GM19328 (cell line): ENCODE measurements around the gene CAV3.
"Not testable (repeated sequence)": the region's sequence is repeated elsewhere in the genome, so short reads cannot be mapped to it uniquely, and the experiment has no call there.

Experiments
- ATAC-seq: cut with Tn5 transposase; IDR thresholded peaks from one replicate; pipeline ENCODE4 v1.9.1; 2021; ENCODE audit warnings: mild to moderate bottlenecking, moderate library complexity; ENCODE audit not compliant: unreplicated experiment

Gene CAV3

GRCh38 chr3:8733332-8734094, at the start of gene CAV3:
CAV3 (plus strand) TSS chr3:8733802; CDS start chr3:8733877, 75 bp downstream.
- no peak for ATAC-seq

- not testable (repeated sequence) for ATAC-seq
These were observed 48.6 kb upstream of the CAV3 start for GRCh38 chr3:8684992-8685391.

GRCh38 chr3:8691295-8691694, 42.3 kb upstream of the CAV3 start:
- ATAC-seq, result not testable (repeated sequence)

DNA sequence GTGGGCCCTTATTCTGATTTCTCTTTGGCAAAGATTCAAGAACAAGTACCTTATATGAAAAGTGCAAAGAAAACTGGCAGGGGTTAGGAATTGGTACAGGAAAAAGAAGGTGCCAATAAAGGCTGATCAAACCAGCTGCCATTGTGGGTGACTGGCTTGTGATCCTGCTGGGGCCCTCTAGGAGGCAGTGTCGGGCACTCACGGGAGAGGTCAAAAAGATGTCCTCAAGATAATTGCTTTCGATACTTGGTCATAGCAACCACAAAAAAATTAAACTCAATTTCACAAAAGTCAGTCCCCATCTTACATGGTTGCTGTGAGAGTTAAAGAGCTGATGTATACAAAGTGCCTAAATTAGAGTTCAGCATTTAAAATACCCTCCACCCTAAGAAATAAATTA, 31.0 kb upstream of the CAV3 start:
- ATAC-seq, result no peak

- ATAC-seq, result no peak
These were observed 28.0 kb upstream of the CAV3 start for GRCh38 chr3:8705575-8705974.

DNA sequence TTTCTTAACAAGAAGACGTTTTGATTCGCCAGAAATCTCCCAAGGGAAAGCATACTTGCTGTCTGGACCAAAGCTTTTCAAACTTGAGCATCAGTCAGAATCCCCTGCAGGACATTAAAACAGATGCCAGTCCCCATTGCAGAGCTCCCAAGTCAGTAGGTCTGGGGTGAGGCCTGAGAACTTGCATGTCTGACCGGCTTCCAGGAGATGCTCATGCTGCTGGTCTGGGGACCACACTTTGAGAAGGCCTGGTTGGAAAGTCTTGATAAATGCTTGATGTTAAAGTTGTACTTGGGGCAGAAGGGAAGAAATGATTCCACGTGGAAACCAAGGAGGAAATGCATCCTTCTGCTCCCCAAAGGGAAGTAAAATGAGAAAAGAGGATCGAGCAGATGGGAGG, 24.3 kb upstream of the CAV3 start:
- no peak for ATAC-seq

DNA sequence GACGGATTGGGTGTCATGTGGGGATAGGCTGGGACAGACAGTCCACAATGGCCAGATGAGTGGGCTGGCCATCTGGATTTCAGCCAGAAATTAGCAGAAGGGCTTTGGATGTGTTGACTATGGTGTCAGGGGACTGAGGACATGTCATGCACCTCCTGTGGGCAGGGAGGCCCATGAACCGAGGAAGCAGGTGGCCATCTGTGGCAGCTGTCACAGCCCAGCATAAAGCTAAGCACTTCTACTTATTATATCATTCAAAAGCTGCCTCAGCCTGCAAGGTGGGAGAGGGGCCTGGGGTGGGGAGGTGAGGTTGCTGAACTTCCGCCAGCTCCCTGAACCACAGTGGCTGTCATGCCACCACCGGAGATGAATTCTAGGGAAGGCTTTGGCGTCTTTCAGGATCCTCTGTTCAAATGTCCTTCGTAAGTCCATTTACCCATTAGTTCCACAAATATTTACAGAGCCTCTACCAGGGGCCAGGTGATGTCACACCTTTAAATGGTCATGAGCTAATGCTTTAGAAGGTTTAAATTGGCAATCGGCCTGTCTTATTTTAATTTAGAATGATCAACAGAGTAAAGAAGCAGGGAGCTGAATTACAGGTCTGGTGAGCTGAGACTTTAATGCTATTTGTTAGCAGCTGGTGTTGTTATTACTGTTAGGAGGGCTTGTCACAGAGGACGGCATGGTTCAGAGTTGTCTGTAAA, 23.6 kb upstream of the CAV3 start:
- ATAC-seq, result no peak

DNA sequence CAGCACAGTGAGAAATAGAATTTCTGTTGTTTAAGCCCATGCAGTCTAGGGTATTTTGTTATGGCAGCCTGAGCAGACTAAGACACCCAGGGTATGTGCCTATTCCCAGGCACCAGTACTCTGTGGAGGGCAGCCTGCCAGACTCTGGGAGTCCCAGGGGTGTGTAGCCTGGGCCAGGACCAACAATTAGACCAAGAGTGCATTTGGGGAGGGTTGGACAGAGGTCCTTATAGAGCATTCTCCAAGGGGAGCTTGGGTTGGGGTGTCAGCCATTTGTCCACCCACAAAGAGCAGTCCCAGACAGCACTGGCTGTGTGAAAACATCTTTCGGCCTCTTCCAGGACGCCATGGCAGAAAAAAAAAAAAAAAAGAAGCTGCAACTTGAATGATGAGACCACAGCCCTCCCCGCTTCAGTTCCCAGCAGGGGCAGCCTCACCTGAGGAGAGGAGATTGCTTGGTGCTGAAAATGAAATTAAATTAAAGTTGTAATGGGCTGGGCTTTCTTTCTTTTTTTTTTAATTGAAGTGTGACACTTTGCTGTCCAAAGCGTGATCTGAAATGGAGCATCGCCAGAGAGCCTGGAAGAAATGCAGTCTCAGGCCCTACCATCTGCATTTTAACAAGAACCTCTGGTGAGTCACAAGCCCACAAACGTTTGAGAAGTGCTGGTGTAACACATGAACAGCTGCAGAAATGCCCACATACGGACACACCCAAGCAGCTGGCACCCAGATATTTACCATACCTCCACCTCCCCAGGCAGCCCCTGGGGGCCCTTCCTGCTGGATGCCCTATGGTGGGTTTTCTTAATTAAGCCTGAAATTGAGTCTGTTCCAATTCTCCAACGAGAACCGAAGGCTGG, 21.3 kb upstream of the CAV3 start:
- no peak for ATAC-seq

DNA sequence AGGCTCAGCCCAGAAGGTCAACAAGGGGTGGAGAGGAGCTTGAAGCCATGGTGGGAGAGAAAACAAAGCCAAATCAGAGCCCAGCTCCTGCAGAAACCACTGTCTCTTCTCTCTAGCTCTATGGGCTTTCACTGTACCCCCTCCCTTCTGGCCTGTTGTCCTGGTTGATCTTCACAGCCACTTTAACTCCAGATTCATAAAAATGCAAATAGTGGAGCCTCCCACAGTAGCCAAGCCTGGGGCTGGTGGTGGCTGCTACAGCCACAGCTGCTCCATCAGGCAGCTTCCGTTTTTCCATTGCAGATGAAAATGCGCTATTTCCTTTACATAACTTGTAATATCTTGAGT, 20.7 kb upstream of the CAV3 start:
- ATAC-seq, result no peak

- ATAC-seq, result no peak
These were observed 19.5 kb upstream of the CAV3 start for GRCh38 chr3:8713901-8714759.

- ATAC-seq, result not testable (repeated sequence)
These were observed 17.8 kb upstream of the CAV3 start for GRCh38 chr3:8715757-8716156.

DNA sequence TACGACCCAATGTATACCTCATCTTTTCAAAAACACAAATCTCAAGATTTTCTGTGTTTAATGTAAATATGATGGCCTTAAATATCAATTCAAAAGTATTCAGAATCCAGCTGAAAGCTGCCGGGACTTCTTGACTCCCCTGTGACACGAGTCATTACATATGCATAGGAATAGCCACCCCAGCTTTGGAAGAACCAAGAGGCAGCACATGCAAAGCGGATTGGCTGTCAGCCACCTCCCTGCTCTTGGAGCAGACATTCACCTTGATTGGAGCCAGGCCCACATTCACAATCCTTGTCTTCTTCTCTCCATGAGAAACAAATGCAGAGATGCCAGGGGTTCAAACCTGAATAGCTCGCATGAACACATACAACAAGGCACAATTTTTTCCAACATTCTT, 10.8 kb upstream of the CAV3 start:
- ATAC-seq, result no peak

DNA sequence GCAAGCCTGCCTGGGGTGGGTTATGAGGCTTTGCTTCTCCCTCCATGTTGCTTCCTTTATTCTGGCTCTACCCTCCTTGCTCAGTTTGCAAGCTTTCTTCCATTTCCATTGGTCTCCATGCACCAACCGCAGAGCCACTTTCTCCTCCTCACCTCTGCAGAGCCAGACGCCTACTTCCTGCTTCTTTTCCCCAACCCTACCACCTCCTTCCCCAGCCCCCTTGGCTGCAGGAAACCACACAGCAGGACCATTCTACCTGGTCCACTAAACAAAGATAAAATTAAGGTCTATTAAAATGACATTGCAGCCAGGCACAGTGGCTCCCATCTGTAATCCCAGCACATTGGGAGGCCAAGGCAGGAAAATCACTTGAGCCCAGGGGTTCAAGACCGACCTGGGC, 10.0 kb upstream of the CAV3 start:
- no peak for ATAC-seq

GRCh38 chr3:8724108-8724752, 9.4 kb upstream of the CAV3 start:
- ATAC-seq, result no peak

- no peak for ATAC-seq
These were observed 5.7 kb upstream of the CAV3 start for GRCh38 chr3:8727605-8728512.

- ATAC-seq, result no peak
These were observed 4.1 kb upstream of the CAV3 start for GRCh38 chr3:8729479-8729878.

- ATAC-seq, result no peak
These were observed 2.9 kb upstream of the CAV3 start for GRCh38 chr3:8730656-8731055.

DNA sequence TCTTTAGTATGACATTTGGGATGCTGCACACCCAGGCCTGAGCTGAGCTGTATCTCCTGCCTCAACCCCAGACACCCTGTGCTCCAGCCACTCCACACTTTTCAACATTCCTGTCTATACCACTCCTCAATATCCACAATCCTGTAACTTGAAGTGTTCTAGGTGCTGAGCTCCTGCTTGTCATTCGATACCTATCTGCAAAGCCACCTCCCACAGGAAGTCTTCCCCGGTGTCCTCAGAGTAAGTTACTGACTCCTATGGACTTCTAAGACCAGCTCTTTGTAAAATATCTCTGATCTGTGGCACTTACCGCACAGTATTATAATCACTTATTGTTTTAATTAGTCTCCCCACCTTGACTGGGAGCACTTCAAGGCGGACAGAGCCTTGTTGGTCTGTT, 1.2 kb upstream of the CAV3 start:
- no peak for ATAC-seq
